Stimulated activated naive CD8-positive, alpha-beta T cell treated with anti-CD3 and anti-CD28 coated beads, Interleukin-15, Interleukin-2, amounts not matched to agents 100 ng/mL and 50 ng/mL, for 24 hours (primary cell): ENCODE results near the gene NRTN.
"Not testable (repeated sequence)": the region's sequence is repeated elsewhere in the genome, so short reads cannot be mapped to it uniquely, and the experiment has no call there.

Source experiments
- H3K27ac Mint-ChIP-seq: one replicate; pipeline ENCODE4 v1.8.0; 2021; ENCODE audit warnings: mild to moderate bottlenecking, mixed read lengths
- H3K27me3 Mint-ChIP-seq: one replicate; pipeline ENCODE4 v1.8.0; 2021; ENCODE audit warnings: mixed read lengths
- H3K36me3 Mint-ChIP-seq: one replicate; pipeline ENCODE4 v1.8.0; 2021; ENCODE audit warnings: low read depth, mixed read lengths
- H3K4me1 Mint-ChIP-seq: one replicate; pipeline ENCODE4 v1.8.0; 2021; ENCODE audit warnings: low read depth, mixed read lengths
- H3K4me3 Mint-ChIP-seq: one replicate; pipeline ENCODE4 v1.8.0; 2021; ENCODE audit warnings: mild to moderate bottlenecking, mixed read lengths
- H3K9me3 Mint-ChIP-seq: one replicate; pipeline ENCODE4 v1.8.0; 2021; ENCODE audit warnings: mixed read lengths

Gene NRTN

DNA sequence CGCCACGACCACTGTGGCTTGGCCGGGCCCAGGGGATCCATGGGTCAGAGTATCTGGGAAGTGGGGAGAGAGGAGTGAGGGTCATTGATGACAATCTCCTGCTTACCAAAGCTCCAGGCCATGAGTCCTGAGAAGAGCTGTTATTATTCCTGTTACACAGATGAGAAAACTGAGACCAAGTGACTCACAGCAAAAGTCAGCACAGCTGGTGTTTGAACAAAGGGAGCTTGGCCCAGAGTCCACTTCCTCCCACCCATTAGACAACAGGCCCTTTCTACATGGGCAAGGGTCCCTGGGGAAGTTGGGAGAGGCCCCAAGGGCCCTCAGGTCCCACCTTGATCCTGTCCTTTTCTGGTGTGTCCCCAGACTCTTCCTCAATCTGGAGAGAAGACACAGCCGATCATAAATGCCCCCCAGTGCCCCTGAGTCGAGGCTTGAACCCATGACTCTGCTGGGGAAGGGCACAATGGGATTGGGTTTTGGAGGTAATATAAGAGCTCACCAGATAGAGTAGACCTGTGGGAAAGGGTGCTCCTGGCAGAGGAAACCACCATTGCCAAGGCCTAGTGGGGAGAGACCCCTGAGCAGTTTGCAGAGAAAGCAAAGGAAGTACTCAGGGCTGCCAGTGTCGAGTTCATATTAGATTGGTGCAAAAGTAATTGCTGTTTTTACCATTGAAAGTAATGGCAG lies 27.8 kb downstream of the NRTN start:
- Mint-ChIP-seq H3K27me3 (peaks cover 4% of the 10 kb centered on the region), H3K27ac (no peak overlapping the region), H3K36me3 (no peaks in the 10 kb centered on the region), H3K4me3 (no peak overlapping the region), H3K4me1 (peaks cover 13% of the 10 kb centered on the region), H3K9me3 (no peaks in the 10 kb centered on the region)

DNA sequence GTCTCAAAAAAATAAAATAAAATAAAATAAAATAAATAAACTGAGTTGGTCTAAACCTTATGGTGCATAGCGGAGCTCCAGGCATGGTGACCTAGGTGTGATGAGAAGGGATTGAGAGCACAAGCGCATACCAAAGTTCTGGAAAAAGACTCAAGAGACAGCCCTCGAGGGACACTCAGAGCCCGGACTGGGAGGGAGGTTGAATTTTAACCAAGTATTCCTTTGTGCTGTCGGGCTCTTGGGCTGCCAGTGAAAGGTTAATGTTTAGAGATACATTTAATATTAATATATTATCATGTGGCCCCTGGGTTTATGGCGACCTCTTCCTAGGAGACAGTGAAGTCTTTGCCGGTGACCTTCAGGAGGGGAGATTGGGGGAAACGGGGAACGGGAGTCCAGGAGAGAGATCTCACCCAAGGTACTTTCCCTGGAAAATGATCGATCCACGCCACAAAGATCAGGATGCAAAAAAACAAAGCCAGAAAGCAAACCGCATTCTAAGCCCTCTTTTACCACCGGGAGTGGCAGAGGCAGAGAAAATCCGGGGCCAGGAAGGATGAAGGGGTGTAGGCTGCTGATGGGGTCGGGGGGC lies 33.0 kb downstream of the NRTN start:
- peaks cover 9% of the 10 kb centered on the region for H3K4me1 Mint-ChIP-seq
- H3K36me3 Mint-ChIP-seq, result no peaks in the 10 kb centered on the region
- no peaks in the 10 kb centered on the region for H3K9me3 Mint-ChIP-seq
- H3K27me3 Mint-ChIP-seq, result peaks cover 4% of the 10 kb centered on the region
- no peak overlapping the region for H3K4me3 Mint-ChIP-seq
- no peak overlapping the region for H3K27ac Mint-ChIP-seq

- Mint-ChIP-seq H3K4me1 (peaks cover 9% of the 10 kb centered on the region), H3K9me3 (no peaks in the 10 kb centered on the region), H3K27ac (no peak overlapping the region), H3K36me3 (no peaks in the 10 kb centered on the region), H3K4me3 (no peak overlapping the region), H3K27me3 (peaks cover 4% of the 10 kb centered on the region)
Observed at GRCh38 chr19:5838353-5839064, 33.6 kb downstream of the NRTN start.

DNA sequence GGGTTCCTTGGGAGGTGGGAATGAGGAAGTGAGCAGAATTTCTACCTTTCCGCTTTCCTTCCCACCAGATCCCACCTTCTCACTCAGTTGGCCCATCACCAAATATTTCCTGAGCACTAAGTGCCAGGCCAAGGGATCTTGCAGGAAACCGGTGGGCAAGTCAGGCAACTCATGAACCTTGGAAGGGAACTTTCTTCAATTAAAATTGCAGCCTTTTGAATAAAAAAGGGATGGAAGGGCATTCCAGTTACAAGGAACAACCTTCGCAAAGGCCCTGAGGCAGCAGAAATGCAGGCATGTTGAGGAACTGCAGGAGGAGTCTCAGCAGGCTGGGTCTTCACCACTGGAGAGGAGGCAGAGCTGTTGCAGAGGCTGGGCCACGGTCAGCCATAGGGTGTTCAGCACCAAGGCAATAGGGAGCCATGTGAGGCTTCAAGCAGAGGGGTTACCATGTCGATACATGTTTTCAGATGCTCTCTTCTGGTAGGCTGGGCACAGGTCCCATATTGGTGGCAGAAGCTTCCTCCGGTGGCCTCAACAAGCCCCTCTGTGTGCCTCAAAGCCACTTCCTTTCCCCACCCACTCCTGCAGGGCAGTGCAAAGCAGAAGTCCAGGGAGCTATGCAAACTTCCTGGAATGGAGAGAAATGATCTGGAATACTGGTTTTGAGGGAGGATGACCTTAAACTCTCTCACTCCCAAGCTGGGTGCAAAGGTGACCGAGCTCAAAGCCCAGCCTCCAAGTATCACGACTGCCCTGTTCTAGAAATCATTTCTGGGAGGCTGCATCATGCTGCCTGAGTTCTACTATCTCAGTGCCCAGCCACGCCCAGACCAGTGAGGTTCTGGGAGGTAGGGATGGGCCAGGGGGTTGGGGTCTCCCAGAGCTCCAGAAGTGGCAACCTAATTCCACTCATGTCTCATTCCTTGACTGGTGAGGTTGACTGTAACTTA lies 34.5 kb downstream of the NRTN start, which contains the start of gene FUT6:
TSS of gene FUT6 (minus strand) at position 638 of the 953 bp plus-strand sequence. CDS start 7,135 bp downstream, outside the sequence.
- Mint-ChIP-seq H3K4me1 (peaks cover 9% of the 10 kb centered on the region), H3K4me3 (no peak within 1 kb of the TSS), H3K9me3 (no peaks in the 10 kb centered on the region), H3K36me3 (no peaks in the 10 kb centered on the region), H3K27ac (no peak within 1 kb of the TSS), H3K27me3 (peaks cover 4% of the 10 kb centered on the region)

- not testable (repeated sequence) for H3K27me3 Mint-ChIP-seq, H3K4me3 Mint-ChIP-seq, H3K9me3 Mint-ChIP-seq, H3K27ac Mint-ChIP-seq, H3K36me3 Mint-ChIP-seq, H3K4me1 Mint-ChIP-seq
Observed at GRCh38 chr19:5841735-5842111, 36.9 kb downstream of the NRTN start.

DNA sequence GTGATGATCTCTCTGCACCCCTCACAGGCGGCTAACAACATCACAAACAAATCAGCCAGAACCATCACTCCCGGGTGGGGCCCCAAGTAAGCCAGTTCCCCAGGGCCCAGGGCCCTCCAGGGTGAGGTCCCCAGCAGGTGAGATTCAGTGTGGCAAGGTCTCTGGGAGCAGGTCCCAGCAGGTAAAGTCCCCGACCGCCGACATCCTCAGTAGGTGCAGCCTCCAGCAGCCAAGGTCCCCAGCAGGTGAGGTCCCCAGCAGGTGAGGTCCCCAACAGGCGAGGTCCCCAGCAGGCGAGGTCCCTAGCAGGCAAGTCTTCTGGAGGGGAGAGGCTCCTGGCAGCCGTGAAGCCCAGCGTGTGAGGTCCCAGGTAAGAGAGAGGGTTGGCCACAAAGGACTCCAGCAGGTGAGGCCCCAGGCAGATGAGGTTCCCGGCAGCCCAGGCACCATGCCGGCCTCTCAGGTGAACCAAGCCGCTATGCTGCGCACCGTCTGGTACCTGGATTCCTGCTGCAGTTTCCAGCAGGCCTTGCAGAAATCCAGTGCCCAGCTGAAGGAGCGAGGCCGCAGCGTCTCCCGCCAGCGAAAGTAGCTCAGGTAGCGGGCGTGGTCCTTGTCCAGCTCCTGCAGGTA lies 38.5 kb downstream of the NRTN start:
- Mint-ChIP-seq H3K27ac (no peak overlapping the region), H3K27me3 (no peaks in the 10 kb centered on the region), H3K36me3 (no peaks in the 10 kb centered on the region), H3K9me3 (no peaks in the 10 kb centered on the region), H3K4me1 (peaks cover 5% of the 10 kb centered on the region), H3K4me3 (no peak overlapping the region)

DNA sequence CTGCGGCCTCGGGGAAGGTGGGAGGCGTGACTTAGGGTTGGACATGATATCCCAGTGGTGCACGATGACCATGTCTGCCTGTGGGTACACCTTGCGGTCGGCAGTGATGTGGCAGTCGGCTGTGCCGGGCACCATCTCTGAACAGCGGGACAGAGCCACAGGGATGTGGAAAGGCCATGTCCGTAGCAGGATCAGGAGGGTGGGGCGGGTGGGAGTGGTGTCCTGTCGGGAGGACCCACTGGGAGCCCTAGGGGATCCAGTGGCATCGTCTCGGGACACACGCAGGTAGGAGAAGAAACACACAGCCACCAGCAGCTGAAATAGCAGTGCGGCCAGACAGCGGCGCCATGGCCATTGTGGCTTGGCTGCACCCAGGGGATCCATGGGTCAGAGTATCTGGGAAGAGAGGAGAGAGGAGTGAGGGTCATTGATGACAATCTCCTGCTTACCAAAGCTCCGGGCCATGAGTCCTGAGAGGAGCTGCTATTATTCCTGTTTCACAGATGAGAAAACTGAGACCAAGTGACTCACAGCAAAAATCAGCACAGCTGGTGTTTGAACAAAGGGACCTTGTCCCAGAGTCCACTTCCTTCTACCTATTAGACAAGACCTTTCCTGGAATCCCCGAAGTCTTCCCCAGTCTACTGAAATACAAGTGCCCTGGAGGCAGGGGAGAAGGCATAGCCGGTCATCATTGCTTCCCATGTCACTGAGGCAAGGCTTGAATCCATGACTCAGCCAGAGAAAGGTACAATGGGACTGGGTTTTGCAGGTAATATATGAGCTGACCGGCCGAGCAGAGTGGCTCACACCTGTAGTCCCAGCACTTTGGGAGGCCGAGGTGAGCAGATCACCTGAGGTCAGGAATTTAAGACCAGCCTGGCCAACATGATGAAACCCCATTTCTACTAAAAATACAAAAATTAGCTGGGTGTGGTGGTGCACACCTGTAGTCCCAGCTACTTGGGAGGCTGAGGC lies 39.9 kb downstream of the NRTN start:
- Mint-ChIP-seq H3K4me3 (no peak overlapping the region), H3K36me3 (no peaks in the 10 kb centered on the region), H3K27me3 (no peaks in the 10 kb centered on the region), H3K9me3 (no peaks in the 10 kb centered on the region), H3K4me1 (peaks cover under 1% of the 10 kb centered on the region), H3K27ac (no peak overlapping the region)

GRCh38 chr19:5847846-5848245 lies 43.0 kb downstream of the NRTN start:
- H3K27me3 Mint-ChIP-seq, H3K27ac Mint-ChIP-seq, H3K4me3 Mint-ChIP-seq, H3K4me1 Mint-ChIP-seq, H3K9me3 Mint-ChIP-seq, H3K36me3 Mint-ChIP-seq: not testable (repeated sequence)

GRCh38 chr19:5848621-5849020 lies 43.8 kb downstream of the NRTN start:
- H3K4me1 Mint-ChIP-seq, H3K9me3 Mint-ChIP-seq, H3K27ac Mint-ChIP-seq, H3K4me3 Mint-ChIP-seq, H3K36me3 Mint-ChIP-seq, H3K27me3 Mint-ChIP-seq: not testable (repeated sequence)

GRCh38 chr19:5850189-5850588 lies 45.3 kb downstream of the NRTN start:
- Mint-ChIP-seq H3K9me3 (no peaks in the 10 kb centered on the region), H3K27ac (no peak overlapping the region), H3K4me3 (no peak overlapping the region), H3K4me1 (no peaks in the 10 kb centered on the region), H3K36me3 (no peaks in the 10 kb centered on the region), H3K27me3 (no peaks in the 10 kb centered on the region)

DNA sequence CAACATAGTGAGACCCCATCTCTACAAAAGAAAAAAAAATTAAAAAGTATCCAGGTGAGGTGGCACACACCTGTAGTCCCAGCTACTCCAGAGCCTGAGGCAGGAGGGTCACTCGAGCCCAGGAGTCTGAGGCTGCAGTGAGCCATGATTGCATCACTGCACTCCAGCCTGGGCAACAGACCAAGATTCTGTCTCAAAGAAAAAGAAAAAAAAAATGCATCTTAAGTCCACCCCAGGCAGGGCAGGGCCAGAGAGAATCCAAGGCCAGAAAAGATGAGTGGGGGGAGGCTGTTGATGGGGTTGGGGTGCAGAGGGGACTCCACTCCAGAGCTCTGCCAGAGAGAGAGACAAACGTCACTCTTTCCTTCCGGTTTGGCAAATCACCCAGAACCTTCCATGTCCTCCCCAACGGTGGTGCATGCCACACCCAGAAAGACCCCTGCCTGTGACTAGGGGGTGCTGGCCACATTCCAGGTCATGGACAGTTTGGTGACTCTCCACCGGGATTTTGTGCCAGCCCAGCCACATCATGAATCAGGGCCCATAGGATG lies 46.0 kb downstream of the NRTN start:
- H3K4me3 Mint-ChIP-seq, result no peak overlapping the region
- no peaks in the 10 kb centered on the region for H3K27me3 Mint-ChIP-seq
- H3K27ac Mint-ChIP-seq, result no peak overlapping the region
- H3K9me3 Mint-ChIP-seq, result no peaks in the 10 kb centered on the region
- no peaks in the 10 kb centered on the region for H3K4me1 Mint-ChIP-seq
- H3K36me3 Mint-ChIP-seq, result no peaks in the 10 kb centered on the region

- H3K36me3 Mint-ChIP-seq, result no peaks in the 10 kb centered on the region
- H3K27ac Mint-ChIP-seq, result no peak within 1 kb of the TSS
- no peaks in the 10 kb centered on the region for H3K27me3 Mint-ChIP-seq
- no peaks in the 10 kb centered on the region for H3K9me3 Mint-ChIP-seq
- H3K4me1 Mint-ChIP-seq, result no peaks in the 10 kb centered on the region
- H3K4me3 Mint-ChIP-seq, result no peak within 1 kb of the TSS
Observed at GRCh38 chr19:5851302-5851701, 46.4 kb downstream of the NRTN start, which contains the start of gene FUT3. Gene FUT3, minus strand, starts transcription at chr19:5851449.

- H3K4me3 Mint-ChIP-seq, H3K27ac Mint-ChIP-seq, H3K9me3 Mint-ChIP-seq, H3K36me3 Mint-ChIP-seq, H3K27me3 Mint-ChIP-seq, H3K4me1 Mint-ChIP-seq: not testable (repeated sequence)
Observed at GRCh38 chr19:5854121-5854520, 49.3 kb downstream of the NRTN start.
